ENCODE data around the gene ROR1.

ROR1 gene

DNA sequence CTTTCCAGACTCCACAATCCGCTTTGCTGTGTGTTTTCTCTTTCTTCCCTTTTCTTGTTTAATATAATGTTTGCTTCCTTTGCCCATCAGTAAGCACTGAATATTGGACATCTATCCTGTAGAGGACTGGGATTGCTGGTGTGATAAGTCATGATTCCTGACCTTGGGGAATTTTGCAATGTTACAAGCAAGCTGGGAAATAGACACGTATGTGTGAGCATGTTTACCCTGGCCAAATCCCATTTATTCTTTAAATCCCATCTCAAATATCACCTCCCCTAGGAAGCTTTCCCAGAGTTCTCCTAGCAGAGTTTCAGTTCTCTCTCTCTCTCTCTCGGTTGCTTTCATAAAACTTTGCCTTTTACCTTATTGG, 155.3 kb downstream of the ROR1 start:
- H3K4me3 Mint-ChIP-seq = no peak overlapping the region
- H3K36me3 Mint-ChIP-seq (ENCODE audit: low read depth) = no peaks in the 10 kb centered on the region
- H3K9me3 Mint-ChIP-seq = no peaks in the 10 kb centered on the region
- H3K27ac Mint-ChIP-seq = no peak overlapping the region
- no peaks in the 10 kb centered on the region for H3K27me3 Mint-ChIP-seq
- DNase-seq = no peak
- H3K4me1 Mint-ChIP-seq (ENCODE audit: low read depth) = no peaks in the 10 kb centered on the region

DNA sequence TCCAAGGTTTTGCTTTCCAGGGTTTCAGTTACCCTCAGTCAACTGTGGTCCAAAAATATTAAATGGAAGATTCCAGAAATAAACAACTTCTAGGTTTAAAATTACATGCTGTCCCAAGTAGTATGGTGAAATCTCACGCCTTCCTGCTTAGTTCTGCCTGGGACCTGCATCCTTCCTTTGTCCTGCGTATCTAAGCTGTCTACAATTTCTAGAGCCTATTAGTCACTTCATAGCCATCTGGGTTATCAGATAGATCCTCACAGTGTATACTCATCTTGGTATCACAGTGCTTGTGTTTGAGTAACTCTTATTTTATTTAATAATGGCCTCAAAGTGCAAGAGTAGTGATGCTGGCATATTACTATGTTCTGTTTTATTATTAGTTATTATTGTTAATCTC, 157.7 kb downstream of the ROR1 start:
- no peak for DNase-seq
- H3K9me3 Mint-ChIP-seq = no peaks in the 10 kb centered on the region
- no peaks in the 10 kb centered on the region for H3K27me3 Mint-ChIP-seq
- H3K4me3 Mint-ChIP-seq = no peak overlapping the region
- H3K4me1 Mint-ChIP-seq (ENCODE audit: low read depth) = no peaks in the 10 kb centered on the region
- no peak overlapping the region for H3K27ac Mint-ChIP-seq
- no peaks in the 10 kb centered on the region for H3K36me3 Mint-ChIP-seq (ENCODE audit: low read depth)

DNA sequence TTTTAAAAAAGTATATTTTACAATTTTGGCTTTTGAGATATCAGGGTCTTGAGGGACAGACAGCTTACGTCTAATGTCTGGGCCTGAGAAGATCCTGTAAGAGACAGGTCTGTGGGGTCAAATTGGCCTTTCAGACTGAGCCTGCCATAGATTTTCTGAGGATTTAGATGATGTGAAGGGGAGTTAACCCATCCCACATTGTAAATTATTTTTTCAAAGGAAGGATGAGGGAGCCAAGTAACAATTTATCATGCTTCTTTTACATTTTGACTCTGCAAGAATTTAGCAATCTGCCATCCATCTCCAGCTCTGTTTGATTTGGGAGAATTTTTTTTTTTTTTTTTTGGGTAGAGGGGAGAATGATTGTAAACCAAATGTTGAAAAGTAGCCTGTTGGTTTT, 160.9 kb downstream of the ROR1 start:
- Mint-ChIP-seq H3K9me3 (no peaks in the 10 kb centered on the region), H3K27ac (no peak overlapping the region), H3K36me3 (ENCODE audit: low read depth) (no peaks in the 10 kb centered on the region), H3K4me1 (ENCODE audit: low read depth) (no peaks in the 10 kb centered on the region), H3K27me3 (no peaks in the 10 kb centered on the region), H3K4me3 (no peak overlapping the region)
- no peak for DNase-seq

DNA sequence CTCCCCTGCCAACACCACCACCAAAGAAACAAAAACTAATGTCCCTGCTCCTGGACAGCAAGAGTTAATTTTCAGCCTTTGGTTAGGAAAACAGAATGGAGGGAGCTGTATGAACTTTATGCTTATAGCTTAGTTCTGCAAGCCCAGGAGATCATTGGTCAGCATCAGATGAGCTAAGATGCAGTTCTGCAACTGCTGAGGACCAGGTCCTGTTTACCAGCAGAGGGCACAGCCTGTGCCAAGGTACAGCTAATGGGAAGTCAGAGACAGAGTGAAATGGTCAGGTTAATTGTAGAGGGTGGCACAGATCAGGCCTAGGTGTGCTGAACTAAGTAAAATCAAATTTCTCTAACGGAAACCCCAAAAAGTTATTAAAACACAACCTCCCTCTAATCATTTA, 161.3 kb downstream of the ROR1 start:
- no peak overlapping the region for H3K4me3 Mint-ChIP-seq
- DNase-seq = no peak
- no peaks in the 10 kb centered on the region for H3K27me3 Mint-ChIP-seq
- H3K9me3 Mint-ChIP-seq = no peaks in the 10 kb centered on the region
- H3K4me1 Mint-ChIP-seq (ENCODE audit: low read depth) = no peaks in the 10 kb centered on the region
- no peaks in the 10 kb centered on the region for H3K36me3 Mint-ChIP-seq (ENCODE audit: low read depth)
- H3K27ac Mint-ChIP-seq = no peak overlapping the region

DNA sequence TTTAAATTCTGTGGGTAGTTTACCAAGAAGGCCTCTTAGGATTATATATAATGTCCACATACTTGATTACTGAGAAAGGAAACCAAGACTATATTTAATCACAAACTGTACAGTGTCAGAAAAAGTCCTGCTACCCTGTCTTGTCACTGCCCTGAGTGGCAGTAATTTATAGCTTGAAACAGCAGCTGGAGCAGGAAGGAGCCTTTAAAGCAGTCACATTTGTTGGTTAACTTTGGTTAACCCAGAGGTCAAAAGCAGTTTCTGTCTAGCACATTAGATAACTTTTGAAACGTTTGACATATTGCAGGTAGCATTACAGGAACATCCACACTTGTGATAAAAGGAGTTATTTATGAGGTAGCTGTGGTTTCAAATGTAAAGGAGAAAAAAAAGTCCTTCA, 161.7 kb downstream of the ROR1 start:
- no peaks in the 10 kb centered on the region for H3K36me3 Mint-ChIP-seq (ENCODE audit: low read depth)
- no peaks in the 10 kb centered on the region for H3K9me3 Mint-ChIP-seq
- no peak overlapping the region for H3K4me3 Mint-ChIP-seq
- H3K27me3 Mint-ChIP-seq = no peaks in the 10 kb centered on the region
- no peak for DNase-seq
- no peak overlapping the region for H3K27ac Mint-ChIP-seq
- no peaks in the 10 kb centered on the region for H3K4me1 Mint-ChIP-seq (ENCODE audit: low read depth)

DNA sequence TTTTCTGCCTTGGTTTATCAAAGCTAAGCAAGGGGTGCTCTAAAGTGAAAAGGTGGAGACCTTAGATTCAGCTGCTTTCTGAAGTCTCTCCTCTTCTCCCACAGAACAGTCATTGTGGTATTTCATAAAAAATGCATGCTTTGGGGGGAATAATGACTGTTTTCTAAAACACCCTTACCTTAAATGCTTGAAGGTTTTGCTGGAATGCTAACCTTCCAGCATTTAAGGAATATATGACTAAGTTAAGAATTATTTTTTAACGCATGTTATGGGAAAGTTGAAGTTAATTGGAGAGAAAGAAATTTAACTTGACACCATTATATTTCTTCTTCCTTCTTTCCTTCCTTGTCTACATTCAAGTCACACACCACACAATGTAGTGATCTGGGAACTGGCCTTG, 162.5 kb downstream of the ROR1 start:
- Mint-ChIP-seq H3K4me3 (no peak overlapping the region), H3K9me3 (no peaks in the 10 kb centered on the region), H3K36me3 (ENCODE audit: low read depth) (no peaks in the 10 kb centered on the region), H3K27ac (no peak overlapping the region), H3K4me1 (ENCODE audit: low read depth) (no peaks in the 10 kb centered on the region), H3K27me3 (no peaks in the 10 kb centered on the region)
- no peak for DNase-seq

DNA sequence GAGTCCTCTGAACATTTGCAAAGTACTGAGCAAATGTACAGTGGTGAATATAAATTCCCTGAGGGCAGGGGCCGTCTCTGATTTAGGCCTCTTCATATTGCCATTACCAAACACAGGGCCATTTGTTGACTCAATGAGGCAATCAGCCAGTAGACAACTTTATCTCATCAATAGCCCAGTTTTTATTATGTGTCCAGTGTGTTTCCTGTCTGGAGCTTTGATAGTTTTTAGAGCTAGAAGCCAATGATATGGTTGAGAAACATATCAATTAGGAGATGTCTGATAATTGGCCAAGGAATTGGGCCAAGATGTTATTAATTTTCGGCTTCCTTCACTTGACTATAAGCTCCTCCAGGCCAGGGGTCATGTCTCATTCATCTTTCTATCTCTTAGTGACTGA, 163.0 kb downstream of the ROR1 start:
- no peaks in the 10 kb centered on the region for H3K27me3 Mint-ChIP-seq

DNA sequence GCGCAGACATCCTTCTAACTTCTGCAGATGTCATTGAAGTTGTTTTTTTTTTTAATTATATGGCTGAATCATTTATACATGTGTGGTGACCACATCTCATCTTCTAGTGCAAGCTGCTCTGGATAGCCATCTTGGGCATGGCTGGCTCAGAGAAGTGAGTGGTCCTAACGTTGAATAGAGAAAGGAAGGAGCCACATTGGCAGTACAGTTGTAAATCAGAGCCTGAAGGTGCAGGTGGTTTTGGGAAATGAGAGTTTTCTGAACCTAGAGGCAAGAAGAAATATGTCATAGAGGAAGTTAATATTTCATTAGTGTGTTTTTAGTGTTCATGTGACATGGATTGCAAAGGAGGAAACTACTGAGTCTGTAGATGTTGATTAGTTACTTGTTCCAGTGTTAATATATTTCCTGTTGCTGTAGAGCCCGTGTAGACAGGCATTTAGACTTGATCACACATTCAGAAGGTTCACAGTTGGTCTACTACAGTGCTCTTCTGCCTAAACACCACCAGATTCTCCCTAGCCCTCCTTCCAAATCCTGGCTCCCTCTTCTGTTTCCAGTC, 163.7 kb downstream of the ROR1 start:
- Mint-ChIP-seq H3K36me3 (ENCODE audit: low read depth) (no peaks in the 10 kb centered on the region), H3K27me3 (no peaks in the 10 kb centered on the region), H3K9me3 (no peaks in the 10 kb centered on the region), H3K27ac (no peak overlapping the region), H3K4me1 (ENCODE audit: low read depth) (no peaks in the 10 kb centered on the region), H3K4me3 (no peak overlapping the region)
- DNase-seq = no peak

More for the DNA sequence above, 163.0 kb downstream of the ROR1 start:
- H3K27ac Mint-ChIP-seq = no peak overlapping the region
- H3K4me3 Mint-ChIP-seq = no peak overlapping the region
- no peaks in the 10 kb centered on the region for H3K4me1 Mint-ChIP-seq (ENCODE audit: low read depth)
- no peaks in the 10 kb centered on the region for H3K36me3 Mint-ChIP-seq (ENCODE audit: low read depth)
- H3K9me3 Mint-ChIP-seq = no peaks in the 10 kb centered on the region
- DNase-seq = no peak

DNA sequence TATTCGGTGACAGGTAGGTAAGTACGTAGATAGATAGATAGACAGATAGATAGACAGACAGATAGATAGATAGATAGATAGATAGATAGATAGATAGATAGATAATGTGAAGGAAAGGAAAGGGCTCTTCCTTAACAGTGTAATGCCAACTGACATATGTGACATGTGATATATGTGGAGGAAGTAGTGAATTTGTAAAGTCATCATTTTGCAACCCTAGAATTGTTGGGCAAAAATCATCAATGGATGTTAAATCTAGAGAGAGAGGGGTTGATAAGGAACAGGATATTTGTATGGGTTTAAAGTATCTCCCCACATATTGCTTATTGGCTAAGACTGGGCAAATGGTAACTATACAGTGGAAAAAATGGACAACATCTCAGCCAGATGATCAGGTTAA, 166.6 kb downstream of the ROR1 start:
- Mint-ChIP-seq H3K9me3 (no peaks in the 10 kb centered on the region), H3K4me3 (no peak overlapping the region), H3K4me1 (ENCODE audit: low read depth) (no peaks in the 10 kb centered on the region), H3K36me3 (ENCODE audit: low read depth) (no peaks in the 10 kb centered on the region), H3K27me3 (peaks cover 2% of the 10 kb centered on the region), H3K27ac (no peak overlapping the region)
- no peak for DNase-seq

DNA sequence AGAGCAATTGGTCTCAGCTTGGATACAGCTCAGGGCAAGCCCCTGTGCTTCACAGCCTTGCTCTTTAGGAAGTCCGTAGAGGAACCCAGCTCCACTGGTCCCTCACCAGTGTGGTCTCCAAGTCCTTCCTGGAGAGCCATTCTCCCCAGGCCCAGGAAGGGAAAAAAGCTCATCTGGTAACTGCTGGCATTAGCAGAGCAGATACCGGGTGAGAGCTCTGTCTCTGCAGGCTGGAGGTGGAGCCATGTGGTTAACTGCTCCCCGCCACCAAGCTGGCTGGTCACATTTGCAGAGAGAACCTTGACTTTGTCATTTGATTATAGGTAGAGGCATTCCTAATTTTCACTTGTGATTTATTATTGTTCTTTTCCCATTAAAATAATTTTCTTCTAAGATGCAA, 169.6 kb downstream of the ROR1 start:
- no peak overlapping the region for H3K4me3 Mint-ChIP-seq
- no peak overlapping the region for H3K27ac Mint-ChIP-seq
- DNase-seq = no peak
- H3K27me3 Mint-ChIP-seq = peaks cover 2% of the 10 kb centered on the region
- no peaks in the 10 kb centered on the region for H3K9me3 Mint-ChIP-seq
- H3K4me1 Mint-ChIP-seq (ENCODE audit: low read depth) = no peaks in the 10 kb centered on the region
- H3K36me3 Mint-ChIP-seq (ENCODE audit: low read depth) = no peaks in the 10 kb centered on the region

DNA sequence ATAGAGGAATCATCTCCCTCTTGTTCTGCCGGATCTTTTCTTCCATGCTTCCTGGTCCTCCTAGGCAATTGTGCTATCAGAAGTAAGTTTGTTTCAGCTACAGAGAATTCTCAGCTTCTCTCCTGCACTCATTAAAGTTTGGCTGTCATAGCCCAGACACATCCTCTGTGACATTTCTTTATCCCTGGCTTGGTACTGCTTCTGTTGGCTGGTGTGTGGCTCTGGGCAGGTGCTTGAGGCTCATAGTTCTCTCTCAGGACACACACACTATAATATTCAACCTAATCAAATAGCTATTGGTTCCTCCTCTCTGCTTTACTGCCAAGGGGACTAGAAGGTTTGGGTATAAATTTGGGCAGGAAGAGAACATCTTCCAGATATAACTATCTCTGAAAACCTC, 172.1 kb downstream of the ROR1 start:
- Mint-ChIP-seq H3K9me3 (no peaks in the 10 kb centered on the region), H3K27me3 (peaks cover 5% of the 10 kb centered on the region), H3K4me3 (no peak overlapping the region), H3K4me1 (ENCODE audit: low read depth) (no peaks in the 10 kb centered on the region), H3K36me3 (ENCODE audit: low read depth) (no peaks in the 10 kb centered on the region), H3K27ac (no peak overlapping the region)
- no peak for DNase-seq

DNA sequence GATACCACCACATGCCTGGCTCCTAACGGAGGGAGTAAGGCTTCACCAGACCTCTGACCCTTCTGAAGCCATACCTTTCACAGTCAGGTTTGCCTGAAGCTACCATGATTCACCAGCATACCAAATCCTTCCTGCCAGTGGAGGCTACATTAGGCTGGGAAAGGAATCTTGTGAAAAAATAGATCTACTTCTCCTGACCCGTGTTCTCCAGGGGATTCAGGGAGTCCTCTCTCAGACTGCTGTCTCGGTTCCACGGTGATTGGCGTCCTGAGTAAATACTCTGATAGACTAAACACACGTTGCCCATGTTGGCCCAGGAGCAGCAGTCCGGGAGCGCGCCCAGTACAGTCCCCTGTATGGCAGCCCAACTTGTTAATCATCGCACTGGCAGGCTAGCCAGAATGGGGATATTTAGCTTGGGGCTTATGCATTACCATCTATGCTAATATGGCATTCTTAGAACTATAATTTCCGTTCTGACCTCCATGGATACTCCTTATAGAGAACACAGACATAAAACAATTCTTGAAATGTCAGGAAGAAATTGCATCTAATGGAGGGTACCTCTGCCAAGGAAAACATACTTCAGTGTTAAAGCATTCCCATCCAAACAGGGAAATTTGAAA, 173.2 kb downstream of the ROR1 start:
- DNase-seq = no peak
- Mint-ChIP-seq H3K36me3 (ENCODE audit: low read depth) (no peaks in the 10 kb centered on the region), H3K27ac (no peak overlapping the region), H3K27me3 (peaks cover 5% of the 10 kb centered on the region), H3K4me3 (no peak overlapping the region), H3K4me1 (ENCODE audit: low read depth) (no peaks in the 10 kb centered on the region), H3K9me3 (no peaks in the 10 kb centered on the region)

DNA sequence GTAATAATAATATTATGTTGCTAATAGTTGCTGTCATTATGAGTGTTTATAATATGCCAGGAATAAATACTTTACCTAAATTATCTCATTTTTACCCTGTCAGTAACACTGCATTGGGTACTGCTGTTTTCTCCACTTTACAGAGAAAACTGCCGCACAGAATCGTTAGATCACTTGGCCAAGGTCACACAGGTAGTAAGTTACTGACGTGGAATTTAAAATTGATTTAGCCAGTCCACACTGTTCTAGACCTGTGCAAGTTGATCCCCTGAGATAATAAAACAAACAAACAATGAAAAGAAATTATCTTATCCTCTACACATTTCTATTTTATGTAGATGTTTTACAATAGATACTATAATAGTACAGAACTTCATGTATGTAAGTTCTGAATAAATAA, 174.1 kb downstream of the ROR1 start:
- Mint-ChIP-seq H3K27ac (no peak overlapping the region), H3K9me3 (no peaks in the 10 kb centered on the region), H3K36me3 (ENCODE audit: low read depth) (no peaks in the 10 kb centered on the region), H3K4me1 (ENCODE audit: low read depth) (no peaks in the 10 kb centered on the region), H3K27me3 (peaks cover 9% of the 10 kb centered on the region), H3K4me3 (no peak overlapping the region)
- no peak for DNase-seq

DNA sequence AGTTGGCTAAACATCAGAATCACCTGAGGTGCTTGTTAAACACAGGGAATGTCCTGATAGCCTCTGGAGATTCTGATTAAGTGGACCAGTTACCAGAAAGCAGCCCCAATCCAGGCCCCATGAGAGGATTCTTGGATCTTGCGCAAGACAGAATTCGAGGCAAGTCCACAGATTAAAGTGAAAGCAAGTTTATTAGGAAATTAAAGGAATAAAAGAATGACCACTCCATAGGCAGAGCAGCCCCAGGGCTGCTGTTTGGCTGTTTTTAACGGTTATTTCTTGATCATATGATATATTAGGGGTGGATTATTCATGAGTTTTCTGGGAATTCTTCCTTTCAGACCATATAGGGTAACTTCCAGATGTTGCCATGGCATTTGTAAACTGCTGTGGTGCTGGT, 176.2 kb downstream of the ROR1 start:
- Mint-ChIP-seq H3K27ac (no peak overlapping the region), H3K36me3 (ENCODE audit: low read depth) (no peaks in the 10 kb centered on the region), H3K27me3 (peaks cover 7% of the 10 kb centered on the region), H3K9me3 (no peaks in the 10 kb centered on the region), H3K4me1 (ENCODE audit: low read depth) (no peaks in the 10 kb centered on the region), H3K4me3 (no peak overlapping the region)
- DNase-seq = no peak

DNA sequence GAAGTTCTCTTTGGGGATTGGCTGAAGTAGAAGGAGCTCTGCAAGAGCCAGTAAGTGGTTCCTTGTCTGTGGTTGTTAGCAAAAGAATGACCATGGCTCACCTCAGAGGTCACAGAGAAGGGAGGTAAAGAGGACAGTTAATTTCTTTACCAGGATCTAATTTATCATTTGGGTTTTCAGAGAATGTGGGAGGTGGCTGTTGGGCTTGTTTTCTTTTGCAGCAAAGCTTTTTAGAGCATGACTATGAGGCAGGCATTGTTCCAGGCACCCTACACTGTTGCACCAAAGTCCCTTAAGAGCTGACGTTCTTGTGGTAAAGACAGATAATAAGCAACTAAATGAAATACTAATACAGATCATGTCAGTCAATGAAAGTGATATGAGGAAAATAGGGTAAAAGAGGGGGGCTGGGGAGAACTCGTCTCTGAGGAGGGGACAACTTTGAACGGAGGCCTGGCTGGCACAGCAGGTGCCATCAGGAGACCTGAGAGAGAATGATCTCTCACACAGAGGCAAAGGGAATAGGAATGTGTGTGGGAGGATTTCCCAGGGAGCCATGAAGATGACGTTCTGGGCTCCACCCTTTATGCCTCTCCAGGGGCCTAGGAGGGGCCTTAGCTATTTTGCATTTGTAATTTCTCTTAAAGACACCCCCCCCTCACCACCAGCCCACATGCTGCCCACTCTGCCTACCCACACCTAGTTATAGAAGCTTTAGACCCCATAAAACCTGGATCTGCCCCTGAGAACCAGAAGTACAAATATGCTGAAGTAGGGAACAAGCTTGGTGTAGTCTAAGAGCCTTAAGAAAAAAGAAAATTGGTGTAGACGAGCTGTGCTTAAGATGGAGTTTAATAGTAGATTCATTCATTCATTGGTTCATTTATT, 177.5 kb downstream of the ROR1 start:
- DNase-seq = no peak
- Mint-ChIP-seq H3K4me1 (ENCODE audit: low read depth) (no peaks in the 10 kb centered on the region), H3K4me3 (no peak overlapping the region), H3K27me3 (peaks cover 11% of the 10 kb centered on the region), H3K9me3 (no peaks in the 10 kb centered on the region), H3K27ac (no peak overlapping the region), H3K36me3 (ENCODE audit: low read depth) (no peaks in the 10 kb centered on the region)

Measured in activated T-cell treated with anti-CD3 and anti-CD28 coated beads, Interleukin-2, amount 50 U/mL, for 24 hours (primary cell).